H1 (cell line): Measurements from ENCODE around the gene MAMSTR.
"Not testable (repeated sequence)": the region's sequence is repeated elsewhere in the genome, so short reads cannot be mapped to it uniquely, and the experiment has no call there.

Experiments
- CHD1 ChIP-seq: IDR thresholded peaks from 2 replicates; pipeline ENCODE4 v1.6.1; 2012; ENCODE audit warnings: low read depth, low read length, improper control_type of control experiment
- CTCF ChIP-seq, 3 experiments: IDR thresholded peaks; 1 replicate in 2 of 3; 2 replicates in 1 of 3; pipeline versions ENCODE4 v1.5.1 to v1.6.1; 2011; ENCODE audit warnings: low read length in 3 of 3, mild to moderate bottlenecking in 3 of 3, inconsistent platforms in 2 of 3, low read depth in 1 of 3, moderate library complexity in 1 of 3; ENCODE audit not compliant: insufficient read depth in 1 of 3; ENCODE audit errors: control extremely low read depth in 1 of 3
- JUND ChIP-seq: IDR thresholded peaks from 2 replicates; pipeline ENCODE4 v1.6.1; 2011; ENCODE audit warnings: mild to moderate bottlenecking, improper control_type of control experiment, low read length
- MAFK ChIP-seq: IDR thresholded peaks from 2 replicates; pipeline ENCODE4 v1.6.1; 2012; ENCODE audit warnings: low read depth, mild to moderate bottlenecking, improper control_type of control experiment, low read length
- RAD21 ChIP-seq, 2 experiments: IDR thresholded peaks in 1 of 2; conservative IDR thresholded peaks in 1 of 2; 2 replicates each; pipeline ENCODE4 v1.6.1; 2011; ENCODE audit warnings: low read depth in 2 of 2, low read length in 2 of 2, improper control_type of control experiment in 1 of 2, inconsistent platforms in 1 of 2, mild to moderate bottlenecking in 1 of 2, moderate library complexity in 1 of 2
- RFX5 ChIP-seq: IDR thresholded peaks from 2 replicates; pipeline ENCODE4 v1.6.1; 2011; ENCODE audit warnings: low read depth, low read length, improper control_type of control experiment, borderline replicate concordance
- SUZ12 ChIP-seq: fragments of 200-600 bp; sonication (generic); IDR thresholded peaks from 2 replicates; pipeline ENCODE4 v1.6.1; 2012; ENCODE audit warnings: mild to moderate bottlenecking, inconsistent platforms, low read length, moderate library complexity, mixed read lengths
- YY1 ChIP-seq: IDR thresholded peaks from 2 replicates; pipeline ENCODE4 v1.6.1; 2011; ENCODE audit warnings: low read depth, mild to moderate bottlenecking, low read length

DNA sequence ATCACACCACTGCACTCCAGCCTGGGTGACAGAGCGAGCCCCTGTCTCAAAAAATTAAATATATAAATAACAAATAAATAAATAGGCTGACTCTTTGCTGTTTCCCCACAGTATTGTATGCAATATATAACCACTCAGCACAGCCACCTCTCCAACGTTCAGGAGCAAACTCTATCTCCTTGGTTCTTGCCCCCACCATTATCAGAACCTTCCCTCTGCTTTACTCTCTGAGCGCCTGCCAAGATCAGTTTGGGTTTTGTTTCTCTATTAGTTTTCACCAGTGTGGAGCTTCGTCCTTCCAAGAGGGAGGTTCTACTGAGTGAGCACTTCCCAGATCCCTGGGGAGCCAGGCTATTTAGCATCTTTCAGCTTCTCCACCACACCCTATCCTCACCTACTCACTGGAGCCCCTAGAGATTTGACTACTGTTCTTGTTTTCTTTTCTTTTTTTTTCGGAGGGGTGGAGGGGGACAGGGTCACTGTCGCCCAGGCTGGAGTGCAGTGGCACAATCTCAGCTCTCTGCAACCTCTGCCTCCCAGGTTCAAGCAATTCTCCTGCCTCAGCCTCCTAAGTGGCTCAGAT lies 48.7 kb upstream of the MAMSTR start:
- not testable (repeated sequence) for TF ChIP-seq CHD1; RAD21 (IDR thresholded peaks at IDR 0.05 in 1 of 2, conservative IDR thresholded peaks at IDR 0.05 in 1 of 2; ENCODE audit: low read depth in 2 of 2, low read length in 2 of 2); CTCF (IDR thresholded peaks at IDR 0.05; ENCODE audit: control extremely low read depth in 1 of 3, insufficient read depth in 1 of 3, low read depth in 1 of 3, low read length in 3 of 3); MAFK; JUND; SUZ12; RFX5; YY1
